Measurements from ENCODE around the gene RPL37. TPM values are rescaled to one million over a fixed set of nuclear protein-coding genes. Genes with fewer than 3 reads are reported as not detected.
A peak's percentile ranks its signal among the peaks of the same experiment; 100 is the strongest.
"Not testable (repeated sequence)": the region's sequence is repeated elsewhere in the genome, so short reads cannot be mapped to it uniquely, and the experiment has no call there.

Gene RPL37
- total RNA-seq, 1 donor from 2014 or later: 1,223 TPM

- Mint-ChIP-seq H3K27ac (ENCODE audit: unreplicated experiment) (no peak overlapping the region), H3K27me3 (ENCODE audit: unreplicated experiment) (peaks cover 34% of the 10 kb centered on the region), H3K4me1 (ENCODE audit: unreplicated experiment) (no peaks in the 10 kb centered on the region), H3K4me3 (ENCODE audit: unreplicated experiment) (no peak overlapping the region), H3K9me3 (ENCODE audit: unreplicated experiment) (no peaks in the 10 kb centered on the region), H3K36me3 (ENCODE audit: unreplicated experiment) (no peaks in the 10 kb centered on the region)
- DNase-seq (ENCODE audit: extremely low spot score, unreplicated experiment): no peak
- no peak for TF ChIP-seq CTCF (IDR thresholded peaks at IDR 0.05)
Observed at GRCh38 chr5:40875958-40876357, 40.9 kb upstream of the RPL37 start.

- H3K9me3 Mint-ChIP-seq (ENCODE audit: unreplicated experiment): no peaks in the 10 kb centered on the region
- TF ChIP-seq CTCF (IDR thresholded peaks at IDR 0.05): no peak
- H3K27me3 Mint-ChIP-seq (ENCODE audit: unreplicated experiment): peaks cover 47% of the 10 kb centered on the region
- H3K27ac Mint-ChIP-seq (ENCODE audit: unreplicated experiment): no peak overlapping the region
- DNase-seq (ENCODE audit: extremely low spot score, unreplicated experiment): peak; percentile 21
- H3K4me1 Mint-ChIP-seq (ENCODE audit: unreplicated experiment): no peaks in the 10 kb centered on the region
- H3K4me3 Mint-ChIP-seq (ENCODE audit: unreplicated experiment): no peak overlapping the region
- H3K36me3 Mint-ChIP-seq (ENCODE audit: unreplicated experiment): no peaks in the 10 kb centered on the region
Observed at GRCh38 chr5:40873286-40873880, 38.4 kb upstream of the RPL37 start.

- not testable (repeated sequence) for H3K27ac Mint-ChIP-seq (ENCODE audit: unreplicated experiment); H3K4me3 Mint-ChIP-seq (ENCODE audit: unreplicated experiment); H3K4me1 Mint-ChIP-seq (ENCODE audit: unreplicated experiment); H3K36me3 Mint-ChIP-seq (ENCODE audit: unreplicated experiment); H3K9me3 Mint-ChIP-seq (ENCODE audit: unreplicated experiment)
- DNase-seq (ENCODE audit: extremely low spot score, unreplicated experiment): peak; percentile 66
- peaks cover 51% of the 10 kb centered on the region for H3K27me3 Mint-ChIP-seq (ENCODE audit: unreplicated experiment)
Observed at GRCh38 chr5:40872253-40872652, 37.2 kb upstream of the RPL37 start.

GRCh38 chr5:40871177-40871576 is 36.2 kb upstream of the RPL37 start:
- no peak overlapping the region for H3K4me3 Mint-ChIP-seq (ENCODE audit: unreplicated experiment)
- DNase-seq (ENCODE audit: extremely low spot score, unreplicated experiment): no peak
- no peak for TF ChIP-seq CTCF (IDR thresholded peaks at IDR 0.05)
- H3K36me3 Mint-ChIP-seq (ENCODE audit: unreplicated experiment): no peaks in the 10 kb centered on the region
- H3K9me3 Mint-ChIP-seq (ENCODE audit: unreplicated experiment): no peaks in the 10 kb centered on the region
- peaks cover 50% of the 10 kb centered on the region for H3K27me3 Mint-ChIP-seq (ENCODE audit: unreplicated experiment)
- no peaks in the 10 kb centered on the region for H3K4me1 Mint-ChIP-seq (ENCODE audit: unreplicated experiment)
- no peak overlapping the region for H3K27ac Mint-ChIP-seq (ENCODE audit: unreplicated experiment)

GRCh38 chr5:40869384-40869783 is 34.4 kb upstream of the RPL37 start:
- no peak overlapping the region for H3K27ac Mint-ChIP-seq (ENCODE audit: unreplicated experiment)
- H3K36me3 Mint-ChIP-seq (ENCODE audit: unreplicated experiment): no peaks in the 10 kb centered on the region
- H3K9me3 Mint-ChIP-seq (ENCODE audit: unreplicated experiment): peaks cover 10% of the 10 kb centered on the region
- no peaks in the 10 kb centered on the region for H3K4me1 Mint-ChIP-seq (ENCODE audit: unreplicated experiment)
- no peak overlapping the region for H3K4me3 Mint-ChIP-seq (ENCODE audit: unreplicated experiment)
- no peak for DNase-seq (ENCODE audit: extremely low spot score, unreplicated experiment)
- no peak for TF ChIP-seq CTCF (IDR thresholded peaks at IDR 0.05)
- peaks cover 45% of the 10 kb centered on the region for H3K27me3 Mint-ChIP-seq (ENCODE audit: unreplicated experiment)

- Mint-ChIP-seq H3K9me3 (ENCODE audit: unreplicated experiment) (peaks cover 13% of the 10 kb centered on the region), H3K4me1 (ENCODE audit: unreplicated experiment) (no peaks in the 10 kb centered on the region), H3K36me3 (ENCODE audit: unreplicated experiment) (no peaks in the 10 kb centered on the region), H3K27ac (ENCODE audit: unreplicated experiment) (no peak overlapping the region), H3K4me3 (ENCODE audit: unreplicated experiment) (no peak overlapping the region), H3K27me3 (ENCODE audit: unreplicated experiment) (peaks cover 26% of the 10 kb centered on the region)
- DNase-seq (ENCODE audit: extremely low spot score, unreplicated experiment): no peak
- TF ChIP-seq CTCF (IDR thresholded peaks at IDR 0.05): no peak
Observed at GRCh38 chr5:40866844-40867243, 31.8 kb upstream of the RPL37 start.

GRCh38 chr5:40865004-40865403 is 30.0 kb upstream of the RPL37 start:
- H3K4me3 Mint-ChIP-seq (ENCODE audit: unreplicated experiment); DNase-seq (ENCODE audit: extremely low spot score, unreplicated experiment); H3K27ac Mint-ChIP-seq (ENCODE audit: unreplicated experiment); H3K4me1 Mint-ChIP-seq (ENCODE audit: unreplicated experiment); H3K36me3 Mint-ChIP-seq (ENCODE audit: unreplicated experiment): not testable (repeated sequence)
- Mint-ChIP-seq H3K27me3 (ENCODE audit: unreplicated experiment) (peaks cover 21% of the 10 kb centered on the region), H3K9me3 (ENCODE audit: unreplicated experiment) (peaks cover 13% of the 10 kb centered on the region)

All from osteocyte (in vitro differentiated cells).